ENCODE results near the gene UBQLN3.

DNA sequence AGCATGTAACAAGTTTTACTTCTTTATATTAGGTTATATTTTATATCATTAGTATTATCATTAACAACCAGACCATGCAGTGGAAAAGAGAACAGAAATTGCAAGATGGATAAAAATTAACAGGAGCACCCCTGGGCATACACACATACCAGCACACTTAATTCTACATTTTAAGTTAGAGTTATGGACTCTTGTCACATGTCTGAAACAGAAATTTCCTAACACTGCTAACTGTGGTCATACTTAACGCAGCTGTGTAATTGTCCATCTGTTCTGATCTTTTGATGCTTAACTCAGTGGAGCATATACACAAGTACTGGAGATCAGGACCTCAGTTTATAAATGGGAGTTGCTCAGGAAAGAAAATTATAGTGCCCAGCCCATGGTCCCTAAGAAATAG, 38.2 kb upstream of the UBQLN3 start:
- TF ChIP-seq, protein P1, sequence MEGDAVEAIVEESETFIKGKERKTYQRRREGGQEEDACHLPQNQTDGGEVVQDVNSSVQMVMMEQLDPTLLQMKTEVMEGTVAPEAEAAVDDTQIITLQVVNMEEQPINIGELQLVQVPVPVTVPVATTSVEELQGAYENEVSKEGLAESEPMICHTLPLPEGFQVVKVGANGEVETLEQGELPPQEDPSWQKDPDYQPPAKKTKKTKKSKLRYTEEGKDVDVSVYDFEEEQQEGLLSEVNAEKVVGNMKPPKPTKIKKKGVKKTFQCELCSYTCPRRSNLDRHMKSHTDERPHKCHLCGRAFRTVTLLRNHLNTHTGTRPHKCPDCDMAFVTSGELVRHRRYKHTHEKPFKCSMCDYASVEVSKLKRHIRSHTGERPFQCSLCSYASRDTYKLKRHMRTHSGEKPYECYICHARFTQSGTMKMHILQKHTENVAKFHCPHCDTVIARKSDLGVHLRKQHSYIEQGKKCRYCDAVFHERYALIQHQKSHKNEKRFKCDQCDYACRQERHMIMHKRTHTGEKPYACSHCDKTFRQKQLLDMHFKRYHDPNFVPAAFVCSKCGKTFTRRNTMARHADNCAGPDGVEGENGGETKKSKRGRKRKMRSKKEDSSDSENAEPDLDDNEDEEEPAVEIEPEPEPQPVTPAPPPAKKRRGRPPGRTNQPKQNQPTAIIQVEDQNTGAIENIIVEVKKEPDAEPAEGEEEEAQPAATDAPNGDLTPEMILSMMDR (IDR thresholded peaks at IDR 0.05) = no peak
- TF ChIP-seq POLR2A (IDR thresholded peaks at IDR 0.05) (no peak), POLR2AphosphoS5 (IDR thresholded peaks at IDR 0.05) (no peak), EP300 (IDR thresholded peaks at IDR 0.05; ENCODE audit: low read depth) (no peak)
